HG03159 (cell line): ENCODE results near the gene DCAF8L1.
"Not testable (repeated sequence)": the region's sequence is repeated elsewhere in the genome, so short reads cannot be mapped to it uniquely, and the experiment has no call there.

ENCODE experiments used
- ATAC-seq: cut with Tn5 transposase; IDR thresholded peaks from one replicate; pipeline ENCODE4 v1.9.1; 2021; ENCODE audit warnings: mild to moderate bottlenecking, moderate library complexity; ENCODE audit not compliant: unreplicated experiment

DCAF8L1 gene

GRCh38 chrX:27981349-27981748 lies at the start of gene DCAF8L1:
TSS of gene DCAF8L1 (minus strand) at chrX:27981449. CDS start at chrX:27981334, 115 bp downstream.
- no peak for ATAC-seq

- ATAC-seq: no peak
Observed at GRCh38 chrX:28022371-28022770, 41.1 kb upstream of the DCAF8L1 start.

- no peak for ATAC-seq
Observed at GRCh38 chrX:28016823-28017222, 35.6 kb upstream of the DCAF8L1 start.

- no peak for ATAC-seq
Observed at GRCh38 chrX:28015993-28016392, 34.7 kb upstream of the DCAF8L1 start.

GRCh38 chrX:28010875-28011274 lies 29.6 kb upstream of the DCAF8L1 start:
- ATAC-seq: no peak

GRCh38 chrX:27998666-27999065 lies 17.4 kb upstream of the DCAF8L1 start:
- ATAC-seq: no peak

GRCh38 chrX:27997622-27998021 lies 16.4 kb upstream of the DCAF8L1 start:
- no peak for ATAC-seq

GRCh38 chrX:27996132-27996531 lies 14.9 kb upstream of the DCAF8L1 start:
- no peak for ATAC-seq

GRCh38 chrX:27995611-27996010 lies 14.4 kb upstream of the DCAF8L1 start:
- no peak for ATAC-seq

- no peak for ATAC-seq
Observed at GRCh38 chrX:27987862-27988646, 6.8 kb upstream of the DCAF8L1 start.

GRCh38 chrX:27976934-27977333 lies 4.3 kb downstream of the DCAF8L1 start:
- not testable (repeated sequence) for ATAC-seq

- ATAC-seq: no peak
Observed at GRCh38 chrX:27976284-27976683, 5.0 kb downstream of the DCAF8L1 start.

GRCh38 chrX:27968878-27969277 lies 12.4 kb downstream of the DCAF8L1 start:
- ATAC-seq: no peak

GRCh38 chrX:27968352-27968751 lies 12.9 kb downstream of the DCAF8L1 start:
- ATAC-seq: no peak

GRCh38 chrX:27966955-27967354 lies 14.3 kb downstream of the DCAF8L1 start:
- no peak for ATAC-seq

- no peak for ATAC-seq
Observed at GRCh38 chrX:27966492-27966891, 14.8 kb downstream of the DCAF8L1 start.

GRCh38 chrX:27965348-27965747 lies 15.9 kb downstream of the DCAF8L1 start:
- ATAC-seq: not testable (repeated sequence)

- no peak for ATAC-seq
Observed at GRCh38 chrX:27964432-27964831, 16.8 kb downstream of the DCAF8L1 start.

GRCh38 chrX:27960410-27960809 lies 20.8 kb downstream of the DCAF8L1 start:
- ATAC-seq: not testable (repeated sequence)

GRCh38 chrX:27953171-27953570 lies 28.1 kb downstream of the DCAF8L1 start:
- ATAC-seq: no peak

GRCh38 chrX:27933361-27933760 lies 47.9 kb downstream of the DCAF8L1 start:
- ATAC-seq: no peak
